GM18511 (cell line): ENCODE data around the gene RPS6KL1.
A peak's percentile ranks its signal among the peaks of the same experiment; 100 is the strongest.

Source experiments
- ATAC-seq: cut with Tn5 transposase; IDR thresholded peaks from one replicate; pipeline ENCODE4 v1.9.1; 2021; ENCODE audit warnings: mild to moderate bottlenecking, moderate library complexity; ENCODE audit not compliant: unreplicated experiment

Gene RPS6KL1

GRCh38 chr14:74913986-74914573 lies 9.0 kb downstream of the RPS6KL1 start:
- ATAC-seq, result no peak

DNA sequence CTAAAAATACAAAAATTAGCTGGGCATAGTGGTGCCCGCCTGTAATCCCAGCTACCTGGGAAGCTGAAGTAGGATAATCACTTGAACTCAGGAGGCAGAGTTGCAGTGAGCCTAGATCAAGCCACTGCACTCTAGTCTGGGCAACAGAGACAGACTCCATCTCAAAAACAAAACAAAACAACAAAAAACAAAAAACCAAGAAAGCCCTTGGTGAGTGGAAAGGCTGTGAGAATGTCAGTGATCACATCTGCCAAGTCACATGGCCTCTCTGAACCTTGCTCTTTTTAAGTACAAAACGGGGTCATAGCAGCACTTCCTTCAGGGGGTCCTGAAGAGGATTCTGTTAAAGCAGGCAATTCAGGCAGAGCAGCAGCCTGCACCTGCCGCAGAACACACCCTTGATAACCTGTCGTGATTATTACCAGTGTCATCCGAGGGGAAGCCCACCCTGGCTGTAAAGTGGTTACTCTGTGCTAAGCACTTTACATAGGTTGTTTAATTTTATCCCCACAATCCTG lies 9.6 kb downstream of the RPS6KL1 start:
- ATAC-seq, result no peak

DNA sequence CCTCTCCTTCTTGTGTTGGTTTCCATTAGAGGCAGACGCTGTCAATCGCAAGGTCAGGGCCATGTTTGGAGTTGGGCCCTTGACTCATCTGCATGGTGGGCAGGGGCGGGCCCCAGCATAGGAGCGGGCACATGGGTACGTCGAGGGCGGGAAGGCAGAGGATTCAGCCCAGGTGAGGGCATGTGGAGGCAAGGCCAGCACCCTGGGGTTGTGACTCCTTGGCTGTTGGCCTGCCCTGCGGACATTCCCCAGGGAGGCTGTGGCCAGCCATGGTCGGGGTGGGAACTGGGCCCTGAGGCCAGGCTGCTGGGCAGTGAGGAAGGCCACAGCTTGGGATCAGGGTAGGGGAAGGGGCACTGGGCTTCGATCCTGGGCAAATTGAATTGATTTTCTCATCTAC lies 10.3 kb downstream of the RPS6KL1 start:
- no peak for ATAC-seq

DNA sequence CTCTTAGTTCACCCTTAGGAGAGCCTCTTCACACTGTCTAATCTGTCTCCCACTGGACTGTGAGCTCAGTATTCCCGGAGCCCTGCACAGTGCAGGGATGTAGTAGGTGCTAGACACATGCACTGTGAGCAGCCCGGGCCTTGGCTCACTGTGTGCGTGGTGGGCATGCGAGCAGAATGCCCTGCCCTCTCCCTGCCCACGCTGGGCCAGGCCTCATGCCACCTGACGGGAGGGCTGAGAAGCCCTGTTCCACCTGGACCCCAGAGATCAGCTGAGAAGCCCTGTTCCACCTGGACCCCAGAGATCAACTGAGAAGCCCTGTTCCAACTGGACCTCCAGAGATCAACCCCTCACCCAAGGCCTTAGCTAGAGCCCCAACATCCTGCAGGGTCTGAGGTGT lies 10.9 kb downstream of the RPS6KL1 start:
- no peak for ATAC-seq

DNA sequence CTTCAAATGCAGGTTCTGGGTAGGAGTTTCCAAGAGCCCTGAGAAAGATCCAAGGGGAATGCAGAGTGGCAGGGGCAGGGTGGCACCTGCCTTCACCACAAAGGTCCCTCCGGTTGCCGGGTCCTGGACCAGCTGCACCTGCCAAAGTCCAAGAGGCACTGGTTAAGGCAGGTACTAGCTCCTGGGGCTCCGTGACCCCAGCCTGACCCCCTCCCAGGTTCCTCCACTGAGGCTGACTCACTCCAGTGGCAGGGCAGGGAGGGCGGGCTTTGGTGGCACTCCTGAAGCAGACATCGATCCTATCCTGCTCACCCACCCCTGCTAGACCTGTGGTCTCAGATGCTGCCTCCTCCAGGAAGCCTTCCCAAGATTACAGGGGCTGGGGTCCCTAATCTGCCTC lies 11.4 kb downstream of the RPS6KL1 start:
- no peak for ATAC-seq

- no peak for ATAC-seq
These were observed 11.8 kb downstream of the RPS6KL1 start for GRCh38 chr14:74911221-74911620.

DNA sequence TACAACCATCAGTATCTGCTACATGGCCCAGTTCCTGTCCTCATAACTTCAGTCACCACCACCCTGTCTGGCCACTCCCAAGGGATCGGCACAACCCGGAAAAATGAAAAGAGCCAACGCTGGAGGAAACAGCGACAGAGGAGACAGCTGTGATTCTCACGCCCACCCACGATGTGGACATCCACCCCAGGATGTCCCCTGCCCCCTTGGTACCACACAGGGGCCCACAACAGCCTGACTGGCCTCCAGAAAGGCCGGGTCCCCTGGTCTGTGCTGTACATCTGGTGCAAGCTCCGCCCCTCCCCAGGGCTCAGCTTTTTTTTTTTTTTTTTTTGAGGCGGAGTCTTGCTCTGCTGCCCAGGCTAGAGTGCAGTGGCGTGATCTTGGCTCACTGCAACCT lies 12.5 kb downstream of the RPS6KL1 start:
- ATAC-seq, result no peak

DNA sequence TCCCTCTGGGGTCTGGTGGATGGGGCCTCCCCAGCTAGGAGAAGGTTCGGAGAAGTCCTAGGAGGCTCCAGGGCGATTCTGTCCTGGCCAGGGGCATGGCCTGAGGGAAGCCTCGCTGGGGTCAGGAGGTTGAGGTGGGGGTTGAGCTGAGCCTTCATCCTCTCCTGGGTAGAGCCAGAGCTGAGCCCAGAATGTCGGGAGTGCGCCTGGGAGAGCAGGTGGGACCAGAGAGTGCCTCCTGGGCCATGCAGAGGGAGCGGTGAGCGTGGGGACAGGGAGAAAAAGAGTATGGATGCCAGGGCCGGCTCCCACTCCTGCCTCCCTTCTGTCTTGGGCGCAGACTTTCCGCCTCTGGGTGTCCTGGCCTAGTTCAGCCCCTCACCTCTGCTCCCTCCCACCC lies 13.1 kb downstream of the RPS6KL1 start:
- ATAC-seq, result no peak

GRCh38 chr14:74909501-74909900 lies 13.6 kb downstream of the RPS6KL1 start:
- no peak for ATAC-seq

DNA sequence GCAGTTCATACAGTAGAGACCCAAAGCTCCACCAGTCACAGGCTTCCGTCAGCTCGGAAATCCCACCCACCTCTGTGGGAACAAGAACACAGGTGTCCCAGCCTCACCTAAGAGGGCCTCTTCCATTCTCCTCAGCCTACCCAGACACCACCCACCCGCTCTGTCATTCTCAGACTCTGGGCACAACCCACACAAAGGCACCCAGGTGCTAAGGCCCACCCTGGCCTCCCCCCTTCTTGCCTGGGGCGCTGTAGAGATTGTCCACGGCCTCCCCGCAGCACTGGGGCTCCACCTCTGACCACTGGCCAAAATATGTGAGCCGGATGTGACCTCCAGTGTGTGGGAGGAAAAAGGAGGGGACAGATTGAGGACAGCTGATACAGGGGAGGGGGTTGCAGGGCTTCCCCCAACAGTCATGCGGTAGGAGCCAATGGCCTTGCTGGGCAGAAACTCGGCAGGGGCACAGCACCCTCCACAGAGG lies 14.2 kb downstream of the RPS6KL1 start:
- no peak for ATAC-seq

DNA sequence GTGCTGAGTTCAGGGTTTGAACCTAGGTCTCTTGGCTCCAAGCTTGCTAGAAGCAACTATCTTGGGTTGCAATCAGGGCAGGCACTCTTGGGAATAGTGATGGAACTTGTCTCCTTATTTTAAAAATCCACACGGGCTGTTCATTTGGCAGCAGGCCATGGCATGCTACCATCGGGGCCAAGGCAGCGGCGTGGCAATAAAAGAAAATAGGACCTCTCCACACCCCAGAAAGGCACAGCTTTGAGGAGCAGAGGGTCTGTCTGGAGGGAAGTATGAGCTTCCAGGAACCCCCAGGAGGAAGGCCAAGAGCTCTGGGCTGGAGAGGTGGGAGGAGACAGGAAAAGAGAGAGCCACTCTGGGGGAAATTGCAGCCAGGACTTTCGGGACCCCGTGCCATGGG lies 15.3 kb downstream of the RPS6KL1 start:
- no peak for ATAC-seq

GRCh38 chr14:74906925-74907521 lies 16.0 kb downstream of the RPS6KL1 start:
- ATAC-seq, result no peak

GRCh38 chr14:74905595-74906142 lies 17.4 kb downstream of the RPS6KL1 start:
- ATAC-seq, result no peak

DNA sequence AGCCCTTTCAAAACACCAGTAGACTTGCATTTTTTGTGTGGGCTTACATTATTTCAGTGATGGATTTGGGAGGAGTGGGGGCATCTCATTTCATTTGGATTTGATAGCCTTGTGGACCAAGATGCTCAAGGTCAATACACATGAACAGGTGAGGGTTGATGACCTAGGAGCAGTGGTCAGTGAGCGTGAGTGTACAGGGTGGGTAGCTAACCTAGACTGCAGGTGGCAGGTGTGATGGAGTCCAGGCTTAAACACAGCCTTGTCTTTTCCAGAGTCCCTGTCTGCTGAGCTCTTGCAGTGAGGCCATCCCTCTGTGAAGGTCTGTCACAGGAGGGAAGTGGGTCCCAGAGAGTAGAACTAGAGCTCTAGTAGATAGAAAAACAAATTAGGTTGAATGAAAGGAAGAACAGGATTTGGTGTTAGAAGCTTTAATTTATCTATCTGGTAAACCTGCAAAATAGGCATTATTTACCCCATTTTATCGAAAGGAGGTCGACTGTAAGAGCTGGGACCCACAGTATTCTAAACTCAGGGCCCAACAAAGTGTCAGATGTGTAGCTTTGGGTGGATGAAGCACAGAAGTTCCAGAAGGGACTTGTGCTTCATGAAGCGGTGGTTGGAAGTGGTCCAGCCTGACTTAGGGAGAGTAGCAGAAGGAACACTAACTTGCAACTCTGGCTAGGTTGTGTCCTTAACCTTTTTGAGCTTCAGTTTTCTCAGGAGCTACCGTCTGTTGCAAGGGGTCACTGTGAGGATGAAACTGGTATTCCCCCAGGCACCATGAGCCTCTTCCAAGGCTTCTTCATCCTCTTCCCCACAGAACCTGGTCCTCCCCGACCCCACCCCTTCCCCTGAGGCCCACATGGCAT lies 18.2 kb downstream of the RPS6KL1 start:
- ATAC-seq, result no peak

GRCh38 chr14:74902941-74903705 lies 19.9 kb downstream of the RPS6KL1 start:
- no peak for ATAC-seq

GRCh38 chr14:74898694-74899093 lies 24.4 kb downstream of the RPS6KL1 start:
- no peak for ATAC-seq

DNA sequence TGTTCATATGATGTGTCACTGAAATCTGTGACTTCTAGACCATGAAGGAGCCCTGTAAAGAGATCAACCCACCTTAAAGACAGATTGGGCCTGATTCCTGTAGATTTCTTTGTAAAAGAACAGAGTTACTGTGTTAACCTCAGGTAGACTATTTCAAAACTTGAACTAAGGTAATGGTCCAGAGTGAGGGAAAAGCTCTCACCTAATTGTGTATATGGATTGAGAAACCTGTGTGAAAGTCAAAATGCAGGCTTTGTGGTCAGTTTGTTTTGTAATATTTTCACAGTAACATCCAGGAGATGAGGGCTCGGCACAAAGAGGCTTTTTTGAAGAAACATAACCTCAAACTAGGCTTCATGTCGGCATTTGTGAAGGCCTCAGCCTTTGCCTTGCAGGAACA lies 25.0 kb downstream of the RPS6KL1 start:
- no peak for ATAC-seq

- ATAC-seq, result no peak
These were observed 25.4 kb downstream of the RPS6KL1 start for GRCh38 chr14:74897642-74898041.

- ATAC-seq, result no peak
These were observed 26.7 kb downstream of the RPS6KL1 start for GRCh38 chr14:74896400-74896799.

- ATAC-seq, result peak; percentile 65
These were observed 29.4 kb downstream of the RPS6KL1 start for GRCh38 chr14:74893614-74894091.

- no peak for ATAC-seq
These were observed 30.3 kb downstream of the RPS6KL1 start for GRCh38 chr14:74892745-74893144.
